Stimulated activated naive CD4-positive, alpha-beta T cell (primary cell): ENCODE measurements around the gene A2ML1.
"Not testable (repeated sequence)": the region's sequence is repeated elsewhere in the genome, so short reads cannot be mapped to it uniquely, and the experiment has no call there.

Experiments
- DNase-seq, 6 experiments: peaks; one replicate each; lab custom pipeline; 2025; lab: John Stamatoyannopoulos, UW

Gene A2ML1

DNA sequence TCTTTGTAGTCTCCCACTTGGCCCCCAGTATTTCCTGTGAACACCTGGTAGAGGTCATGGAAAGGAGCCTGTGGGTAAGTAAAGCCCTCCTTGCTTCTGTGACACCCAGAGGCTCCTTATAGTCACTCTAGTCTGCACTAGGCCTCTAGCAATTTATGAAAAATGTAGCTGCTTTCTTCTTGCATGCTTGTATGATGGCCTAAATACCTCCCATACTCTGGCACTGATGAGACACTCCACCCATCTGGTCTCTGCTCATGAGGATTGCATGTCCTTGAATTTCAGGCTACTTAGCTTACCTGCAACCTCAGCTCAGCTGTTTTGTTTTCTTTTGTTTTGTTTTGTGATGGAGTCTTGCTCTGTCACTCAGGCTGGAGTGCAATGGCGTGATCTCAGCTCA, 4.6 kb upstream of the A2ML1 start:
- no peak for DNase-seq

DNA sequence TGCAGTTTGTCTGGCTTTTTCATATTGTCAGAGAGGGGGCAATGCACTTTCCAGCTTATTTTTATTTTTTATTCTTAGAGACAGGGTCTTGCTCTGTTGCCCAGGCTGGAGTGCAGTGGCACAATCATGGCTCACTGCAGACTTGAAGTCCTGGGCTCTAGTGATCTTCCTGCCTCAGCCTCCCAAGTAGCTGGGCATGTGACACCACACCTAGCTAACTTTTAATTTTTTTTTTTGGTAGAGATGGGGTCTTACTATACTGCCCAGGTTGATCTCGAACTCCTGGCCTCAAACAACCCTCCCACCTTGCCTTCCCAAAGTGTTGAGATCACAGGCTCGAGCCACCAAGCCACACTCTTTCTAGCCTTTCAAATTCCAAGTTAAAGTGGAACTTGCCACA, 3.9 kb upstream of the A2ML1 start:
- no peak for DNase-seq

- DNase-seq, result no peak
Observed at GRCh38 chr12:8819666-8819980, 2.8 kb upstream of the A2ML1 start.

- DNase-seq, result not testable (repeated sequence)
Observed at GRCh38 chr12:8820676-8821407, 1.6 kb upstream of the A2ML1 start.

- DNase-seq, result no peak
Observed at GRCh38 chr12:8821591-8821990, 830 bp upstream of the A2ML1 start.

DNA sequence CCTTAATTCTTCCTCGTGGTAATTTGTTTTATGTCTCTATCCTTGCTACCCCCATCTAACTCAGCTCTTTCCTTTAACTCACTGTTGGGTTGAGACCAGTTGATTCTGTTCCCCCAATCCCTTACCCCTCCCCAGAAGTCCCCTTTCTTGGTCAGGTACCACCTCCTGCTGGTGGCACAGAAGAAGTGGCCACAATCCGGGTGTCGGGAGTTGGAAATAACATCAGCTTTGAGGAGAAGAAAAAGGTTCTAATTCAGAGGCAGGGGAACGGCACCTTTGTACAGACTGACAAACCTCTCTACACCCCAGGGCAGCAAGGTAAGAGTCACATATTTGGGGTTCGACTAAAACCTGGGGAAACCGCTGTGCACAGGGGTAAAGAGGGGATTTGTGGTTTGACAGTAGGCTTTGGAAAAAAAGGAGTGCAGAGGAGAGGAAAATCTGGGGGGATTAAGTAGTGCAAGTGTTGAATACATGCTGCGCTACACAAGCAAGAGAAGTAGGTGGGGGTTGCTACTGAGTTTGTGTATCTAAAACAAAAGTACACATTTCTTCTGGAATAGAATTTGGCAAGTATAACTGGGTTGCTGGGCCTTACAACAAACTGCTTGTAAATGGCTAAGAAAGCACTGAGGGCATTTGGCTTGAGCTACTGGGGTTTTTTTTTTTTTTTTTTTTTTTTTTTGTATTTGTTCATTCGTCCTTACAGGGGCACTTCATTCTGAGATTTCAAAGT, 1.3 kb downstream of the A2ML1 start:
- no peak for DNase-seq

GRCh38 chr12:8827551-8828256, 5.3 kb downstream of the A2ML1 start:
- no peak for DNase-seq

GRCh38 chr12:8828257-8829124, 6.1 kb downstream of the A2ML1 start:
- DNase-seq, result no peak

- no peak for DNase-seq
Observed at GRCh38 chr12:8829125-8829518, 6.7 kb downstream of the A2ML1 start.

GRCh38 chr12:8829621-8830020, 7.2 kb downstream of the A2ML1 start:
- DNase-seq, result no peak

DNA sequence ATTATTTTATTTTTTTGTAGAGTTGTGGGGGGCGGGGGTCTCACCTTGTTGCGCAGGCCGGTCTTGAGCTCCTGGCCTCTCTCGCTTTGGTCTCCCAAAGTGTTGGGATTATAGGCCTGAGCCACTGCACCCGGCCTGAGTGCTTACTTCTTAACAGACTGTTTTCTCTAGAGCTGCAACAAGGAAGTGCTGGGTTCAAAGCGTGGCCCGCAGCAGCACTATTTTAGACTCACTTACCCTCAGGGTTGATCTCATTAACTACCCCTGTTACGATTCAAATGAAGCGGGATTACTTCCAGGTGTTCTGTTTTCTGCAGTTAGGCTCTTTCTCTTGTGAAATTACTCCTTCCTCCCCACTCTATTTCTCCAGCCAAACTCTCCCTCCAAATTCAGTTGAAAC, 8.7 kb downstream of the A2ML1 start:
- DNase-seq, result no peak

- DNase-seq, result no peak
Observed at GRCh38 chr12:8832500-8832899, 10.1 kb downstream of the A2ML1 start.

DNA sequence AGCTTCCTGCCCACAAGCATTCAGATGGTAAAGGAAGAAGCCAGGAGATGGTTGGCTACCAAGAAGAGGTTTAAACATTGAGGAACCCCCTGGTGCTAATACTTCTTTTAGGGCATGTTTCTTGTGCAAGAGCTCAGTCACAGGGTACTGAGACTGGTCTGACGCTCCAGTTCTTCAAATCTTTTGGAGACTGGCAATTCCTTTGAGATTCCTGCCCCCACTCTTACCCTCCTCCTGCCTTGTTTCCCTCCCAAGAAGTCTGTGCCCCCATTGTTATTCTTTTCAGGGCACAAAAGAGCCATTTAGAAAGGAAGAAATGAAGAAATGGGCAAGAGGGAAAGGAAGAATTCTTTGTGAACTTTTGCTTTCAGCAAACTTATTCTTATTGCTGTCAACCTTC, 11.8 kb downstream of the A2ML1 start:
- DNase-seq, result no peak

- DNase-seq, result no peak
Observed at GRCh38 chr12:8837291-8837690, 14.9 kb downstream of the A2ML1 start.

DNA sequence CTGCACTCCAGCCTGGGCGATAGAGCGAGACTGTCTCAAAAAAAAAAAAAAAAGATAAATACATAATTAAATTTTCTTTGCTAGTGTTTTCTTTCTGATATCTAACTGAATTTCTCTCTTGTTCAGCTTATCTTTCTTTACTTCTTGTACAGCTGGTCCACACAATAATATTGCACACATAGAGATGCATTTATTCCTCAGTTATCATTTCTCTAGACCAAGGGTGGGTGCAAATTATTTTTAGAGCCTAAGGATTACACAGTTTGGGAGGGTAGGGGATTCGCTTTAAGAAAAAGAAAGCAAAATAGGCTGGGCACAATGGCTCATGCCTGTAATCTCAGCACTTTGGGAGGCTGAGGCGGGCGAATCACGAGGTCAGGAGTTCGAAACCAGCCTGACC, 17.9 kb downstream of the A2ML1 start:
- DNase-seq, result no peak

- DNase-seq, result no peak
Observed at GRCh38 chr12:8840938-8841633, 18.7 kb downstream of the A2ML1 start.

DNA sequence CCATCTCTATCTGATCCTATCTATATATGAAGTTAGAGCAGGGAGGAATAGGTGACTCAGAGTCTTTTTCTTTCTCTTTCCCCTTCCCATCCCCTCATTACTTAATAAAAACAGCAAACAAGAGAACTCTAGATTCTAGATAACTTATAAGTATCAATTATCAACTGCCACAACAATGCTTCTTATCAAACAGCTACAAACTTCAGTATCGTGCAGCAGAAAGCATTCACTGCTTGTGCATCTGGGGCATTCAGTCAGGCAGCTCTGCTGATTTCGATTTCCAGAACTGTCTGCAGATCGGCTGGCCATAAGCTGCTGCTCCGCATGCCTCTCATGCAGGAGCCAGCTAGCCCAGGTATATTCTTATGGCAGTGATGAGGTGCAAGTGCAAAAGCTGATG, 19.4 kb downstream of the A2ML1 start:
- no peak for DNase-seq

DNA sequence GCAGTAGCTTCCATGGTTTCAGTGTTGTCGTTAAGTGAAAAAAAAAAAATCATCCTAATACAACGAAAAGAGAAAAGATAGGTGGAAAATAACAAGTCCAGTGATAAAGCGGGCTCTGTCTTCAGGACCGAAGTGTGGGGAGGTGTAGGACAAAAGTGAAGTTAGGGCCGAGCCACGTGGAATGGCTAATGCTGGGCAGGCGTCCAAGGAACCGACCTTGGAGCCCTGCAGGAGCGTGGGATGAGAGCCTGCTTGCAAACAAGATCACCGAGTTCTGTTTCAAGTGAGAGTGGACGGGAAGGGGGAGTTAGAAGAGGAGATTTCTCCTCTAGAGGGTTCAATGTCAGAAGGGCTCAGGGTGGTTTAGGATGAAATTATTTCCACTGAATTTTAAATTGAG, 22.2 kb downstream of the A2ML1 start:
- DNase-seq, result no peak

GRCh38 chr12:8846305-8846704, 23.9 kb downstream of the A2ML1 start:
- no peak for DNase-seq

DNA sequence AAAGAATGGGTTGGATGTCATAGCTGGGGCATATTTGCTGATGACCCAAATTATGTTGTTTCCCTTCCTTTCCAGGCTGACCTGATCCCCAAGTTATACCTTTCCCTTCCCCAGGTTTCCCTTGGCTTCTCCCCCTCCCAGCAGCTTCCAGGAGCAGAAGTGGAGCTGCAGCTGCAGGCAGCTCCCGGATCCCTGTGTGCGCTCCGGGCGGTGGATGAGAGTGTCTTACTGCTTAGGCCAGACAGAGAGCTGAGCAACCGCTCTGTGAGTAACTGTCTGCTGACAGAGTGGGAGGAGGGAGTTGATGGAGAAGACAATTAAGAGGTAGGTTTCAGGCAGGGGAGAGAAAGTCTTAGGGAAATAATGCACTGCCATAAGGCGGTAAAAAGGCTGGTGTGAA, 25.0 kb downstream of the A2ML1 start:
- no peak for DNase-seq

GRCh38 chr12:8849876-8850275, 27.5 kb downstream of the A2ML1 start:
- DNase-seq, result no peak

- no peak for DNase-seq
Observed at GRCh38 chr12:8852119-8852518, 29.7 kb downstream of the A2ML1 start.
